B cell (primary cell): ENCODE results near the gene SIRPA. TPM values are rescaled to one million over a fixed set of nuclear protein-coding genes. Genes with fewer than 3 reads are reported as not detected.

ENCODE experiments used
- ATAC-seq: fragments of 200-7000 bp; cut with Tn5 transposase; one replicate; pipeline ENCODE4 v1.10.0; 2021; ENCODE audit warnings: low read depth, mild to moderate bottlenecking, moderate number of reproducible peaks, moderate library complexity
- CTCF ChIA-PET: fragments of 350-600 bp; sonication (Branson Sonifier 250); formaldehyde crosslinking; loops from one replicate; lab custom pipeline; 2021; ENCODE audit warnings: antibody characterized with exemption, inconsistent platforms; lab: Charles Lee
- POLR2A ChIA-PET: fragments of 350-600 bp; sonication (Branson Sonifier 250); formaldehyde crosslinking; loops from one replicate; lab custom pipeline; 2021; ENCODE audit warnings: antibody characterized with exemption; lab: Charles Lee
- DNase-seq: peaks from one replicate; pipeline ENCODE4 v3.0.0; 2013
- H2AFZ ChIP-seq: 2 replicates; pipeline ENCODE4 v1.6.1; 2012; ENCODE audit warnings: mild to moderate bottlenecking, low read depth, low read length; ENCODE audit not compliant: insufficient read depth, poor library complexity, severe bottlenecking
- H3K27ac ChIP-seq, 2 donors: 1 replicate in 1 of 2; 2 replicates in 1 of 2; pipeline ENCODE4 v1.5.1; 2012 to 2013; ENCODE audit warnings: low read length in 2 of 2, mild to moderate bottlenecking in 2 of 2, moderate library complexity in 1 of 2
- H3K27me3 ChIP-seq, 4 experiments: fragments of 200-600 bp in 1 of 4; sonication (generic) in 1 of 4; replicated peaks in 1 of 4; 1 replicate in 2 of 4; 2 replicates in 2 of 4; pipeline versions ENCODE4 v1.6.1 to v1.7.0; 2013 to 2016; ENCODE audit warnings: low read length in 3 of 4, mild to moderate bottlenecking in 2 of 4, mixed read lengths in 1 of 4, moderate library complexity in 1 of 4; ENCODE audit not compliant: insufficient read depth in 4 of 4, control insufficient read depth in 3 of 4; ENCODE audit errors: control extremely low read depth in 1 of 4
- H3K36me3 ChIP-seq, 2 experiments: replicated peaks in 1 of 2; 1 replicate in 1 of 2; 2 replicates in 1 of 2; pipeline versions ENCODE4 v1.6.1 to v1.7.1; 2013; ENCODE audit warnings: low read length in 1 of 2; ENCODE audit not compliant: insufficient read depth in 2 of 2, control insufficient read depth in 1 of 2; ENCODE audit errors: control extremely low read depth in 1 of 2, extremely low read depth in 1 of 2
- H3K4me1 ChIP-seq, 2 donors: fragments of 200-600 bp in 1 of 2; sonication (generic) in 1 of 2; 1 replicate in 1 of 2; 2 replicates in 1 of 2; pipeline versions ENCODE4 v1.5.1 to v1.6.1; 2013 to 2017; ENCODE audit warnings: low read length in 2 of 2; ENCODE audit not compliant: control insufficient read depth in 2 of 2, insufficient read depth in 2 of 2
- H3K4me2 ChIP-seq: replicated peaks from 2 replicates; pipeline ENCODE3; 2012; ENCODE audit warnings: mild to moderate bottlenecking, low read depth, low read length; ENCODE audit not compliant: poor library complexity, severe bottlenecking
- H3K4me3 ChIP-seq, 5 experiments: fragments of 200-600 bp in 1 of 5; sonication (generic) in 1 of 5; 1 replicate in 3 of 5; 2 replicates in 2 of 5; pipeline versions ENCODE4 v1.5.1 to v1.7.0; 2011 to 2016; ENCODE audit warnings: low read length in 4 of 5, mild to moderate bottlenecking in 4 of 5, low read depth in 2 of 5, control low read depth in 1 of 5, moderate library complexity in 1 of 5; ENCODE audit not compliant: insufficient read depth in 1 of 5; ENCODE audit errors: control extremely low read depth in 1 of 5, extremely low read depth in 1 of 5
- H3K79me2 ChIP-seq: fragments of 200-600 bp; sonication (generic); one replicate; pipeline ENCODE4 v1.6.0; 2016; ENCODE audit warnings: low read length; ENCODE audit not compliant: control insufficient read depth, insufficient read depth
- H3K9ac ChIP-seq: fragments of 200-600 bp; sonication (generic); 2 replicates; pipeline ENCODE4 v1.6.1; 2017; ENCODE audit warnings: mild to moderate bottlenecking, low read length, moderate library complexity
- H3K9me3 ChIP-seq, 3 donors: one replicate each; pipeline versions ENCODE4 v1.6.1 to v1.7.1; 2013; ENCODE audit warnings: low read length in 2 of 3; ENCODE audit not compliant: control insufficient read depth in 2 of 3, insufficient read depth in 1 of 3; ENCODE audit errors: control extremely low read depth in 1 of 3
- H4K20me1 ChIP-seq: 2 replicates; pipeline ENCODE4 v1.6.0; 2012; ENCODE audit warnings: mild to moderate bottlenecking, low read length; ENCODE audit not compliant: insufficient read depth, control insufficient read depth, poor library complexity, severe bottlenecking
- H3K27ac Mint-ChIP-seq: one replicate; pipeline ENCODE4 v1.8.0; 2021; ENCODE audit warnings: mixed read lengths
- H3K27me3 Mint-ChIP-seq: one replicate; pipeline ENCODE4 v1.8.0; 2021; ENCODE audit warnings: mixed read lengths
- H3K4me1 Mint-ChIP-seq: one replicate; pipeline ENCODE4 v1.8.0; 2021; ENCODE audit warnings: mixed read lengths
- H3K4me3 Mint-ChIP-seq: one replicate; pipeline ENCODE4 v1.8.0; 2021; ENCODE audit warnings: mixed read lengths
- H3K9me3 Mint-ChIP-seq: one replicate; pipeline ENCODE4 v1.8.0; 2022; ENCODE audit warnings: mixed read lengths; ENCODE audit not compliant: insufficient read depth
- EZH2 ChIP-seq: IDR thresholded peaks from 2 replicates; pipeline ENCODE4 v1.6.1; 2012; ENCODE audit warnings: borderline replicate concordance, low read depth, mild to moderate bottlenecking, moderate library complexity, low read length; ENCODE audit not compliant: insufficient read depth, poor library complexity, severe bottlenecking
- WGBS: methylation state at CpG from one replicate; pipeline ENCODE4 v1.1.5; 2013; ENCODE audit warnings: missing lambda C conversion rate; ENCODE audit not compliant: insufficient coverage; 5-methylcytosine and 5-hydroxymethylcytosine counted together
- intact Hi-C: fragments of 100-400 bp; cut with micrococcal nuclease; formaldehyde crosslinking; loops from one replicate; pipeline ENCODE4 v1.10.0; 2022
- polyA plus RNA-seq: library from polyadenylated mRNA; depleted of rRNA; stranded (reverse); fragments of >200 nt; gene quantifications from 2 replicates; pipeline ENCODE4 v1.2.3, GENCODE V29; 2012
- total RNA-seq, 2 donors: library from RNA; stranded (reverse); fragments of 120-200 nt in 1 of 2; gene quantifications; 1 replicate in 1 of 2; 2 replicates in 1 of 2; pipeline versions ENCODE4 v1.2.3 to v1.2.4, GENCODE V29; 2013 to 2022
- TF ChIP-seq, protein P1 (sequence below): fragments of 200-600 bp; IDR thresholded peaks from one replicate; pipeline ENCODE4 v1.8.0; 2022; ENCODE audit warnings: antibody characterized with exemption, mild to moderate bottlenecking

The SIRPA gene
- total and polyA plus RNA-seq, 2 donors (not counting 1 experiment from before 2014, with no cell fraction given), result 0.94 to 10.2 TPM

DNA sequence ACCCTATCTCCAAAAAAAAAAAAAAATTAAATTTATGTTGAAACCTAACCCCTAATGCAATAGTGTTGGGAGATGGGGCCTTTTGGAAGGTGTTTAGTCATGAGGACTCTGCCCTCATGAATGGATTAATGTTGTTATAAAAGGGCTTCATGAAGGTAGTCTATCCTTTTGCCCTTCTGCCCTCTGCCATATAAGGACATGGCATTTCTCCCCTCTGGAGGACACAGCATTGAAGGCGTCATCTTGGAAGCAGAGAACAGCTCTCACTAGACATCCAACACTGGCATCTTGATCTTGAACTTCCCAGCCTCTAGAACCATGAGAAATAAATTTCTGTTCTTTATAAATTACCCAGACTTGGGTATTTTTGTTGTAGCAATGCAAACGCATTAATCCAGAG lies 63.2 kb downstream of the SIRPA start:
- WGBS, result no CpG with 5 or more reads among the region's 2 CpGs
- Histone ChIP-seq H3K9ac (no peak overlapping the region), H3K9me3 (peaks cover 0 to 2% (median 0%) of the 10 kb centered on the region in 3 donors), H3K4me2 (no peak overlapping the region), H2AFZ (no peak overlapping the region), H4K20me1 (no peaks in the 10 kb centered on the region), H3K4me1 (peaks cover 19 to 23% of the 10 kb centered on the region in 2 donors), H3K27me3 (no peaks in the 10 kb centered on the region), H3K79me2 (no peaks in the 10 kb centered on the region), H3K36me3 (no peaks in the 10 kb centered on the region), H3K27ac (no peak overlapping the region), H3K4me3 (no peak overlapping the region)
- H3K9me3 Mint-ChIP-seq, result no peaks in the 10 kb centered on the region
- H3K27me3 Mint-ChIP-seq, result no peaks in the 10 kb centered on the region
- H3K27ac Mint-ChIP-seq, result no peak overlapping the region
- no peak for TF ChIP-seq EZH2
- TF ChIP-seq, protein P1, sequence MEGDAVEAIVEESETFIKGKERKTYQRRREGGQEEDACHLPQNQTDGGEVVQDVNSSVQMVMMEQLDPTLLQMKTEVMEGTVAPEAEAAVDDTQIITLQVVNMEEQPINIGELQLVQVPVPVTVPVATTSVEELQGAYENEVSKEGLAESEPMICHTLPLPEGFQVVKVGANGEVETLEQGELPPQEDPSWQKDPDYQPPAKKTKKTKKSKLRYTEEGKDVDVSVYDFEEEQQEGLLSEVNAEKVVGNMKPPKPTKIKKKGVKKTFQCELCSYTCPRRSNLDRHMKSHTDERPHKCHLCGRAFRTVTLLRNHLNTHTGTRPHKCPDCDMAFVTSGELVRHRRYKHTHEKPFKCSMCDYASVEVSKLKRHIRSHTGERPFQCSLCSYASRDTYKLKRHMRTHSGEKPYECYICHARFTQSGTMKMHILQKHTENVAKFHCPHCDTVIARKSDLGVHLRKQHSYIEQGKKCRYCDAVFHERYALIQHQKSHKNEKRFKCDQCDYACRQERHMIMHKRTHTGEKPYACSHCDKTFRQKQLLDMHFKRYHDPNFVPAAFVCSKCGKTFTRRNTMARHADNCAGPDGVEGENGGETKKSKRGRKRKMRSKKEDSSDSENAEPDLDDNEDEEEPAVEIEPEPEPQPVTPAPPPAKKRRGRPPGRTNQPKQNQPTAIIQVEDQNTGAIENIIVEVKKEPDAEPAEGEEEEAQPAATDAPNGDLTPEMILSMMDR, result no peak
- intact Hi-C loops, result loop anchor here (10.0 kb wide), 1 partner anchor 184 kb away; no protein-coding TSS in a partner anchor
- H3K4me1 Mint-ChIP-seq, result peaks cover 18% of the 10 kb centered on the region
- ChIA-PET CTCF (interaction anchor here (0.7 to 1.8 kb wide), 2 partner anchors 8 to 247 kb away, joined by 4 to 5 read pairs; no protein-coding TSS in a partner anchor), POLR2A (no interaction called here)
- no peak for DNase-seq
- H3K4me3 Mint-ChIP-seq, result no peak overlapping the region
- ATAC-seq, result no peak

DNA sequence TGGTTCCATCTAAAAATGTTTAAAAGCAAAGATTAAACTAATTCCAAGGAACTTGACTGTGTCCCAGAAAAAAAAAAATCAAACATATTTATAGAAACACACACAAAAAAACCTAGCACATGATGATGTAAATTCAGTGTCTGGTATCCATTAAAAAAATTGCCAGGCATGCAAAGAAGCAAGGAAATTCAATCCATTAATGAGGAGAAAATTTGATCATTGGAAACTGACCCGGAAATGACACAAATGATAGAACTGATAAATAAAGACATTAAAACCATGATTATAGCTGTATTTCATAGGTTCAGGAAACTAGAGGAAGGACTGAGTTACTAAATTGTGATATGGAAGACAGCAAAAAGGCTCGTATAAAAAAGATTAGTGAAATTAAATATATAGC lies 63.9 kb downstream of the SIRPA start:
- TF ChIP-seq, protein P1, result no peak
- TF ChIP-seq EZH2, result no peak
- Histone ChIP-seq H3K4me3 (no peak overlapping the region), H3K27me3 (no peaks in the 10 kb centered on the region), H3K9ac (no peak overlapping the region), H3K9me3 (peaks cover 0 to 2% (median 0%) of the 10 kb centered on the region in 3 donors), H3K4me2 (no peak overlapping the region), H4K20me1 (no peaks in the 10 kb centered on the region), H3K79me2 (no peaks in the 10 kb centered on the region), H2AFZ (no peak overlapping the region), H3K4me1 (peaks cover 16 to 17% of the 10 kb centered on the region in 2 donors), H3K36me3 (no peaks in the 10 kb centered on the region), H3K27ac (no peak overlapping the region)
- intact Hi-C loops, result loop anchor here (10.0 kb wide), 1 partner anchor 184 kb away; no protein-coding TSS in a partner anchor
- Mint-ChIP-seq H3K27ac (no peak overlapping the region), H3K4me1 (peaks cover 17% of the 10 kb centered on the region), H3K27me3 (no peaks in the 10 kb centered on the region), H3K9me3 (no peaks in the 10 kb centered on the region), H3K4me3 (no peak overlapping the region)
- ATAC-seq (no peak), DNase-seq (no peak)
- WGBS, result no CpG with 5 or more reads among the region's 2 CpGs
- ChIA-PET POLR2A (no interaction called here), CTCF (interaction anchor here (0.7 kb wide), 1 partner anchor 110 kb away, joined by 3 read pairs; no protein-coding TSS in a partner anchor)
